Cardiac fibroblast (primary cell): Measurements from ENCODE around the gene SH3D19.
"Not testable (repeated sequence)": the region's sequence is repeated elsewhere in the genome, so short reads cannot be mapped to it uniquely, and the experiment has no call there.

Source experiments
- DNase-seq, 2 donors: peaks; one replicate each; pipeline versions ENCODE4 v3.0.0 to v3.0.0-alpha.2; 2010; ENCODE audit warnings: low read depth in 2 of 2
- H3K4me3 ChIP-seq, 2 donors: replicated peaks in 1 of 2; 1 replicate in 1 of 2; 2 replicates in 1 of 2; pipeline ENCODE4 v1.5.1; 2011; ENCODE audit warnings: low read depth in 2 of 2, low read length in 2 of 2, mild to moderate bottlenecking in 2 of 2, moderate library complexity in 1 of 2
- TF ChIP-seq, protein P1 (sequence below): IDR thresholded peaks from one replicate; pipeline ENCODE4 v1.5.1; 2011; ENCODE audit warnings: low read depth, mild to moderate bottlenecking, low read length, inconsistent platforms

The SH3D19 gene

DNA sequence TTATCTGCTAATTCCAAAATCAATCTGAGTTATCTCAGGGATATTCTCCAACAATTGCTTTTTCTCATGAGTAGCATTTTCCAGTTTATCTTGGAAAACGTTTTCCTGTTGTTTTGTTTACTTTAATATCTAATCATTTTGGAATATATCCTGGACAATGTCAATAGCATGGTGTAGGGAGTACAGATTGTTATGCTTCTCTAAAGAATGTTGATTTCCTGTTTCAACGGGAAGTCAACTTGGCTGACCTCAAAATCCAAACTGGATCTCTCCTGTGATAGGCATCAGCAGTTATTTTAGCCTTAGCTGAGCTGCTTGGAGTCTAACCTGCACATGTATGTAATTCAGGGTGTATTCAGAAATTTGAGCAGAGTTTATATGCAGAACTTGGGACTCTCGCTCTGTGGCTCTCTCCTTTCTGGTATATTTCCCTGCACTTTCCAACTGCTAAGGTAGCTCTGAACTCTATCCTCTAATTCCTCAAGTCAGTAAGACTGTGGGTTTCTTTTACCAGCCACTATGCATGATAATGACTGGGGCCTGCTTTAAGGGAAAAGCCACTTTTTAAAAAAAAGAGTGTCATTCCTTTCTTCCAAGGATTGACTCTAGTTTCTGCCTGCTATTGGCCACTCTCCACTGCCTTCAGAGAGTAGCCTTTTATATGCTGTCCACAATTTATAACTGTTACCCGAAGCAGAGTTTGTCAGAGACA is 40.7 kb downstream of the SH3D19 start:
- TF ChIP-seq, protein P1, sequence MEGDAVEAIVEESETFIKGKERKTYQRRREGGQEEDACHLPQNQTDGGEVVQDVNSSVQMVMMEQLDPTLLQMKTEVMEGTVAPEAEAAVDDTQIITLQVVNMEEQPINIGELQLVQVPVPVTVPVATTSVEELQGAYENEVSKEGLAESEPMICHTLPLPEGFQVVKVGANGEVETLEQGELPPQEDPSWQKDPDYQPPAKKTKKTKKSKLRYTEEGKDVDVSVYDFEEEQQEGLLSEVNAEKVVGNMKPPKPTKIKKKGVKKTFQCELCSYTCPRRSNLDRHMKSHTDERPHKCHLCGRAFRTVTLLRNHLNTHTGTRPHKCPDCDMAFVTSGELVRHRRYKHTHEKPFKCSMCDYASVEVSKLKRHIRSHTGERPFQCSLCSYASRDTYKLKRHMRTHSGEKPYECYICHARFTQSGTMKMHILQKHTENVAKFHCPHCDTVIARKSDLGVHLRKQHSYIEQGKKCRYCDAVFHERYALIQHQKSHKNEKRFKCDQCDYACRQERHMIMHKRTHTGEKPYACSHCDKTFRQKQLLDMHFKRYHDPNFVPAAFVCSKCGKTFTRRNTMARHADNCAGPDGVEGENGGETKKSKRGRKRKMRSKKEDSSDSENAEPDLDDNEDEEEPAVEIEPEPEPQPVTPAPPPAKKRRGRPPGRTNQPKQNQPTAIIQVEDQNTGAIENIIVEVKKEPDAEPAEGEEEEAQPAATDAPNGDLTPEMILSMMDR, result no peak
- no peak overlapping the region for H3K4me3 ChIP-seq
- no peak for DNase-seq

DNA sequence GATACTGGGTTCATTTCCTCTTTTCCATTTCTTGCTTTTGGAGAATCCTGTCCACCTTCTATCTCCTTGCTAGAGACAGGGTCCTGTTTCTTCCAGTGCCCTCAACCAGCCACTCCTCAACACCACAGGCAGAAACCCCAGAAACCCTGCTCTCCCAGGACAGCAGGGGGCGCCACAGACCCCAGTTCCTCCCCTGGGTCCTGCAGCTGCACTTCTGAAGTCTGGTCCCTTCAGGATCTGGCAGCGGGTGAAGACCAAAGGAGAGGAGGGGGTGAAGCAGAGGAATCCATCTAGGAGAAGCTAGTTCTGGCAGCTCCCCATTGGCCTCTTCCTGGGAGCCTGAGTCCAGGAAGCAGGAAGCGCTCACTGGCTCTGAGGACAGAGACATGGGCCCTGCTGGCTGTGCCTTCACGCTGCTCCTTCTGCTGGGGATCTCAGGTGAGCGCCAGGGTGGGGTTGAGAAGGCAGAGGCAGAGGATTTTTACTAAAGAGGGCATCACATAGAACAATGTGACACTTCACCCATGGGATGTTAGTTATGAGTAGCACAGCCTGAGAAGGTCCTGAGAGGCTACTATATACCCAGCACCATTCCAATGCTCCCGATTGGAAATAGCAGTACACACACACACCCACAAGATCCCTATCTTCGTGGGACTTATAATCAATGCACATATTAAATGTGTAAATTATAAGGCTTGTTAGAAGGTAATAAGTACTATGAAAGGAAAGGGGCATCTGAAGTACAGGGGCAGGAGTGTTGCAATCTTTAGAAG is 48.4 kb downstream of the SH3D19 start, which contains the start of gene PRSS48:
Gene PRSS48 (plus strand): TSS at position 375 of the 776 bp plus-strand sequence. CDS start 12 bp downstream, at position 387.
- TF ChIP-seq, protein P1, result peak; percentile 90
- no peak within 1 kb of the TSS for H3K4me3 ChIP-seq
- peak; percentile 67 to 71 for DNase-seq

DNA sequence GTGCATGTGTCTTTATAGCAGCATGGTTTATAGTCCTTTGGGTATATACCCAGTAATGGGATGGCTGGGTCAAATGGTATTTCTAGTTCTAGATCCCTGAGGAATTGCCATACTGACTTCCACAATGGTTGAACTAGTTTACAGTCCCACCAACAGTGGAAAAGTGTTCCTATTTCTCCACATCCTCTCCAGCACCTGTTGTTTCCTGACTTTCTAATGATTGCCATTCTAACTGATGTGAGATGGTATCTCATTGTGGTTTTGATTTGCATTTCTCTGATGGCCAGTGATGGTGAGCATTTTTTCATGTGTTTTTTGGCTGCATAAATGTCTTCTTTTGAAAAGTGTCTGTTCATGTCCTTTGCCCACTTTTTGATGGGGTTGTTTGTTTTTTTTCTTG is 56.5 kb downstream of the SH3D19 start:
- DNase-seq, H3K4me3 ChIP-seq: not testable (repeated sequence)

DNA sequence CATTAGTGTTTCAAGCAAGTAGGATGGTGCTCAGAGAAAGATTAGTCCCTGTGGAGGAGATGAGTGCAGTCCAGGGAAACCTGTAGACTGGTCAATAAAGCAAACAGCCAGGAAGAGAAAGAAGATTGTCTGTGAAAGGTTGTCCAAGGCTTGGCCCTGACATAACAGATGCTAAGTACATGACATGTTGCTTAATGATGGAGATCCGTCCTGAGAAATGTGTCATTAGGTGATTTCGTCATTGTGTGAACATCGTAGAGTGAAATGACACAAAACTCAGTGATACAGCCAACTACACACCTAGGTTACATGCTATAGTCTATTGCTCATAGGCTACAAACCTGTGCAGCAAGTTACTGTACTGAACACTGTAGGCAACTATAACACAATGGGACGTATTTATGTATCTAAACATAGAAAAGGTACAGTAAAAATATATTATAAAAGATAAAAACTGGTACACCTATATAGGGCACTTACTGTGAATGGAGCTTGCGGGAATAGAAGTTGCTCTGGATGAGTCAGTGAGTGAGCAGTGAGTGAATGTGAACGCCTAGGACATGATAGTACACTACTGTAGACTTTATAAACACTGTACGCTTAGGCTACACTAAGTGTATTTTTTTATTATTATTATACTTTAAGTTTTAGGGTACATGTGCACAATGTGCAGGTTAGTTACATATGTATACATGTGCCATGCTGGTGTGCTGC is 57.4 kb downstream of the SH3D19 start:
- peak in 1 of 2 donors; percentile 60 for DNase-seq
- H3K4me3 ChIP-seq, result no peak overlapping the region
- TF ChIP-seq, protein P1, result no peak

DNA sequence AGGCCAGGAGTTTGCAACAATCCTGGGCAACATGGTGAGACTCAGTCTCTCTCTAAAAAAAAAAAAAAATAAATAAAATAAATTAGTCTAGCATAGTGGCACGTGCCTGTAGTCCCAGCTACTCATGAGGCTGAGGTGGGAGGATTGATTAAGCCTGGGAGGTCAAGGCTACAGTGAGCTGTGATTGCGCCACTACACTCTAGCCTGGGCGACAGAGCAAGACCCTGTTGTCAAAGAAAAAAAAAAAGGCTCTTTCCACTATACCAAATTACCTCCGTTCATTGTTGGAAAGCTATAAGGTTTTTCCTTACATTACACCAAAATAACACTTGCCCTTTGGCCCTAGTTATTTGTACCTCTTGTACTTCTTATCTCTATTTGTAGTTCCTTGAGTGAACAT is 58.3 kb downstream of the SH3D19 start:
- TF ChIP-seq, protein P1, result no peak
- H3K4me3 ChIP-seq, result no peak overlapping the region

DNA sequence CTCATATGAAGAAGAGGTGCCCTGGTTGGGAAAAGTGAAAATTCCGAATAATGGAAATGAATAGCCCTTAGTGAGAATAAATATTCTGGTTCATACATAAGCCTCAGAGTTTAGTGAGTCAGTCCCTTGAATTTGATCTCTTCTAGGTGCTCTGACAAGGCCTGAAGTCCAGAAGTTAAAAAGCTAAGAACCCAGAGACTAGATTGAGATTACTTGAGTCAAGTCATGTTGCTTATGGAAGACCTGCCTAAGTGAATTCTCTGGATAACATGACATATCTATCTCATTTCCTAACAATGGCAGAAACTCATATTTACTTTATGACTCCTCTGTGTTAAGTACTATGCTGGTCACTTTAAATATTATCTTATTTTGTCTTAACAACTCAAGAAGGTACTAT is 58.9 kb downstream of the SH3D19 start:
- H3K4me3 ChIP-seq, result no peak overlapping the region
- DNase-seq, result peak in 1 of 2 donors; percentile 66
- TF ChIP-seq, protein P1, result no peak

More for the DNA sequence above, 58.3 kb downstream of the SH3D19 start:
- no peak for DNase-seq

DNA sequence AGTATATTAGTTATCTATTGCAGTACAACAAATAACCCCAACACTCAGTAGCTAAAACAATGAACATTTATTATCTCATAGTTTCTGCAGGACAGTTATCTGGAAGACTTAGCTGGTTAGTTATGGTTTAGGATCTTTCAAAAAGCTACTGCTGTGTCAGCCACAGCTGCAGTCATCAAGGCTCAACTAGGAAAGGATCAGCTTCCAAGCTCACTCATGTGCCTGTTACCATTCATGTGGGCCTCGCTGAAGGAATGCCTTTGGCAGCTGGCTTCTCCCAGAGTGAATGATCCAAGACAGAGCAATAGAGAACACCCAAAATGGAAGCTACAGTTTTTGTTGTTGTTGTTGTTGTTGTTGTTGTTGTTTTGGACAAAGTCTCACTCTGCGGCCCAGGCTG is 62.0 kb downstream of the SH3D19 start:
- TF ChIP-seq, protein P1, result no peak
- no peak for DNase-seq
- H3K4me3 ChIP-seq, result no peak overlapping the region
